ENCODE data around the gene MRPS18C. TPM values are rescaled to one million over a fixed set of nuclear protein-coding genes. Genes with fewer than 3 reads are reported as not detected.

Gene MRPS18C
- total RNA-seq (2012; rRNA removed): 23.8 and 26.9 TPM in 2 replicates

- Histone ChIP-seq H3K27me3 (ENCODE audit: control insufficient read depth, insufficient read depth, low read length) (no peaks in the 10 kb centered on the region), H3K4me1 (ENCODE audit: control insufficient read depth, insufficient read depth, low read length) (peaks cover 13% of the 10 kb centered on the region)
Measured at GRCh38 chr4:83455281-83456183, at the start of gene MRPS18C, which contains the start of gene HELQ. MRPS18C (plus strand) TSS chr4:83456058; CDS start chr4:83456078, 20 bp downstream. HELQ (minus strand) TSS chr4:83455823; CDS start chr4:83455693, 130 bp downstream.

GRCh38 chr4:83408908-83409307 lies 47.0 kb upstream of the MRPS18C start:
- H3K27me3 ChIP-seq (ENCODE audit: control insufficient read depth, insufficient read depth, low read length): no peaks in the 10 kb centered on the region
- no peaks in the 10 kb centered on the region for H3K9me3 ChIP-seq (replicated peaks; ENCODE audit: low read length)
- no peak overlapping the region for H3K9ac ChIP-seq (ENCODE audit: low read depth, low read length)
- H3K36me3 ChIP-seq (ENCODE audit: insufficient read depth, low read length): peaks cover 8% of the 10 kb centered on the region
- no peak overlapping the region for H3K4me2 ChIP-seq (ENCODE audit: low read length)
- no peak overlapping the region for H3K4me3 ChIP-seq (ENCODE audit: low read length)
- no peaks in the 10 kb centered on the region for H3K4me1 ChIP-seq (ENCODE audit: control insufficient read depth, insufficient read depth, low read length)

More at GRCh38 chr4:83455281-83456183, at the start of gene MRPS18C, which contains the start of gene HELQ:
- peaks cover 31% of the 10 kb centered on the region for H3K36me3 ChIP-seq (ENCODE audit: insufficient read depth, low read length)
- no peaks in the 10 kb centered on the region for H3K9me3 ChIP-seq (replicated peaks; ENCODE audit: low read length)
- H3K9ac ChIP-seq (ENCODE audit: low read depth, low read length): peak within 1 kb of the TSS; percentile 96
- peak within 1 kb of the TSS; percentile 80 for H3K4me2 ChIP-seq (ENCODE audit: low read length)
- H3K4me3 ChIP-seq (ENCODE audit: low read length): peak within 1 kb of the TSS; percentile 93

- H3K4me2 ChIP-seq (ENCODE audit: low read length): no peak overlapping the region
- no peaks in the 10 kb centered on the region for H3K27me3 ChIP-seq (ENCODE audit: control insufficient read depth, insufficient read depth, low read length)
- H3K4me1 ChIP-seq (ENCODE audit: control insufficient read depth, insufficient read depth, low read length): no peaks in the 10 kb centered on the region
- no peak overlapping the region for H3K4me3 ChIP-seq (ENCODE audit: low read length)
- H3K9ac ChIP-seq (ENCODE audit: low read depth, low read length): no peak overlapping the region
- no peaks in the 10 kb centered on the region for H3K9me3 ChIP-seq (replicated peaks; ENCODE audit: low read length)
- peaks cover 19% of the 10 kb centered on the region for H3K36me3 ChIP-seq (ENCODE audit: insufficient read depth, low read length)
Measured at GRCh38 chr4:83413676-83414075, 42.2 kb upstream of the MRPS18C start.

- Histone ChIP-seq H3K36me3 (ENCODE audit: insufficient read depth, low read length) (peaks cover 21% of the 10 kb centered on the region), H3K9ac (ENCODE audit: low read depth, low read length) (no peak overlapping the region), H3K4me1 (ENCODE audit: control insufficient read depth, insufficient read depth, low read length) (no peaks in the 10 kb centered on the region), H3K9me3 (replicated peaks; ENCODE audit: low read length) (no peaks in the 10 kb centered on the region), H3K4me3 (ENCODE audit: low read length) (no peak overlapping the region), H3K27me3 (ENCODE audit: control insufficient read depth, insufficient read depth, low read length) (no peaks in the 10 kb centered on the region), H3K4me2 (ENCODE audit: low read length) (no peak overlapping the region)
Measured at GRCh38 chr4:83417566-83417965, 38.3 kb upstream of the MRPS18C start.

GRCh38 chr4:83418211-83418610 lies 37.6 kb upstream of the MRPS18C start:
- H3K36me3 ChIP-seq (ENCODE audit: insufficient read depth, low read length): peaks cover 25% of the 10 kb centered on the region

GRCh38 chr4:83431200-83431599 lies 24.7 kb upstream of the MRPS18C start:
- H3K9me3 ChIP-seq (replicated peaks; ENCODE audit: low read length): no peaks in the 10 kb centered on the region
- no peak overlapping the region for H3K9ac ChIP-seq (ENCODE audit: low read depth, low read length)
- no peaks in the 10 kb centered on the region for H3K4me1 ChIP-seq (ENCODE audit: control insufficient read depth, insufficient read depth, low read length)
- peaks cover 14% of the 10 kb centered on the region for H3K36me3 ChIP-seq (ENCODE audit: insufficient read depth, low read length)
- H3K27me3 ChIP-seq (ENCODE audit: control insufficient read depth, insufficient read depth, low read length): no peaks in the 10 kb centered on the region
- H3K4me2 ChIP-seq (ENCODE audit: low read length): no peak overlapping the region
- H3K4me3 ChIP-seq (ENCODE audit: low read length): no peak overlapping the region

More at GRCh38 chr4:83418211-83418610, 37.6 kb upstream of the MRPS18C start:
- Histone ChIP-seq H3K4me2 (ENCODE audit: low read length) (no peak overlapping the region), H3K9ac (ENCODE audit: low read depth, low read length) (no peak overlapping the region), H3K27me3 (ENCODE audit: control insufficient read depth, insufficient read depth, low read length) (no peaks in the 10 kb centered on the region), H3K4me1 (ENCODE audit: control insufficient read depth, insufficient read depth, low read length) (no peaks in the 10 kb centered on the region), H3K4me3 (ENCODE audit: low read length) (no peak overlapping the region), H3K9me3 (replicated peaks; ENCODE audit: low read length) (no peaks in the 10 kb centered on the region)

GRCh38 chr4:83436680-83437079 lies 19.2 kb upstream of the MRPS18C start:
- Histone ChIP-seq H3K9me3 (replicated peaks; ENCODE audit: low read length) (no peaks in the 10 kb centered on the region), H3K27me3 (ENCODE audit: control insufficient read depth, insufficient read depth, low read length) (no peaks in the 10 kb centered on the region), H3K4me3 (ENCODE audit: low read length) (no peak overlapping the region), H3K9ac (ENCODE audit: low read depth, low read length) (no peak overlapping the region), H3K4me2 (ENCODE audit: low read length) (no peak overlapping the region), H3K36me3 (ENCODE audit: insufficient read depth, low read length) (peaks cover 15% of the 10 kb centered on the region), H3K4me1 (ENCODE audit: control insufficient read depth, insufficient read depth, low read length) (no peaks in the 10 kb centered on the region)

- peaks cover 12% of the 10 kb centered on the region for H3K36me3 ChIP-seq (ENCODE audit: insufficient read depth, low read length)
- H3K4me2 ChIP-seq (ENCODE audit: low read length): no peak overlapping the region
- no peaks in the 10 kb centered on the region for H3K27me3 ChIP-seq (ENCODE audit: control insufficient read depth, insufficient read depth, low read length)
- H3K4me1 ChIP-seq (ENCODE audit: control insufficient read depth, insufficient read depth, low read length): no peaks in the 10 kb centered on the region
- H3K9me3 ChIP-seq (replicated peaks; ENCODE audit: low read length): no peaks in the 10 kb centered on the region
- no peak overlapping the region for H3K9ac ChIP-seq (ENCODE audit: low read depth, low read length)
- H3K4me3 ChIP-seq (ENCODE audit: low read length): no peak overlapping the region
Measured at GRCh38 chr4:83438719-83439118, 17.1 kb upstream of the MRPS18C start.

GRCh38 chr4:83440148-83440814 lies 15.6 kb upstream of the MRPS18C start:
- no peak overlapping the region for H3K4me2 ChIP-seq (ENCODE audit: low read length)
- no peaks in the 10 kb centered on the region for H3K27me3 ChIP-seq (ENCODE audit: control insufficient read depth, insufficient read depth, low read length)
- H3K9ac ChIP-seq (ENCODE audit: low read depth, low read length): no peak overlapping the region
- H3K9me3 ChIP-seq (replicated peaks; ENCODE audit: low read length): no peaks in the 10 kb centered on the region
- H3K4me1 ChIP-seq (ENCODE audit: control insufficient read depth, insufficient read depth, low read length): no peaks in the 10 kb centered on the region
- no peak overlapping the region for H3K4me3 ChIP-seq (ENCODE audit: low read length)
- H3K36me3 ChIP-seq (ENCODE audit: insufficient read depth, low read length): peaks cover 12% of the 10 kb centered on the region

GRCh38 chr4:83440899-83441298 lies 15.0 kb upstream of the MRPS18C start:
- H3K4me3 ChIP-seq (ENCODE audit: low read length): no peak overlapping the region
- H3K9me3 ChIP-seq (replicated peaks; ENCODE audit: low read length): no peaks in the 10 kb centered on the region
- no peaks in the 10 kb centered on the region for H3K27me3 ChIP-seq (ENCODE audit: control insufficient read depth, insufficient read depth, low read length)
- H3K4me1 ChIP-seq (ENCODE audit: control insufficient read depth, insufficient read depth, low read length): no peaks in the 10 kb centered on the region
- no peak overlapping the region for H3K9ac ChIP-seq (ENCODE audit: low read depth, low read length)
- no peak overlapping the region for H3K4me2 ChIP-seq (ENCODE audit: low read length)
- peaks cover 12% of the 10 kb centered on the region for H3K36me3 ChIP-seq (ENCODE audit: insufficient read depth, low read length)

- no peaks in the 10 kb centered on the region for H3K27me3 ChIP-seq (ENCODE audit: control insufficient read depth, insufficient read depth, low read length)
- no peaks in the 10 kb centered on the region for H3K4me1 ChIP-seq (ENCODE audit: control insufficient read depth, insufficient read depth, low read length)
- H3K36me3 ChIP-seq (ENCODE audit: insufficient read depth, low read length): peaks cover 14% of the 10 kb centered on the region
- H3K4me2 ChIP-seq (ENCODE audit: low read length): no peak overlapping the region
- no peak overlapping the region for H3K9ac ChIP-seq (ENCODE audit: low read depth, low read length)
- no peak overlapping the region for H3K4me3 ChIP-seq (ENCODE audit: low read length)
- H3K9me3 ChIP-seq (replicated peaks; ENCODE audit: low read length): no peaks in the 10 kb centered on the region
Measured at GRCh38 chr4:83449009-83449408, 6.8 kb upstream of the MRPS18C start.
